ENCODE results near the gene NPPA. TPM values are rescaled to one million over a fixed set of nuclear protein-coding genes. Genes with fewer than 3 reads are reported as not detected.

Gene NPPA
- total RNA-seq, 1 experiment from 2014 or later, result not detected

DNA sequence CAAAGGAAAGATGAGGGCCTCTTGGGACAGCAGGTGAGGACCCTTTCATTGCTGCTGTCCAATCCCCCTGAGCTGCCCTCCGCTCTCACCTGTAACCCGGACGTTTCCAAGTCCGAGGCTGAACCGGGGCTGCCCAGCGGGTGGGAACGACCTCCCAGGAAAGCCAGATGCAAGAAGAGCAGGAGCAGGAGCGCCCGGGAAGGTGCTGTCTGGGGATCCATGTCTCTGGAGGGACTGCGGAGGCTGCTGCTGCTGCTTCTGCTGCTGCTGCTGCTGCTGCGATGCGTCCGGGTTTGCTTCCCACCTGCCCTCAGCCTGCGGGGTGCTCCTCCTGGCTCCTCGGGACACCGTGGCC is 11.0 kb upstream of the NPPA start, which contains the start of gene NPPB:
TSS of gene NPPB (minus strand) at position 333 of the 355 bp plus-strand sequence. CDS start at position 221, 112 bp downstream.
- H3K9me3 ChIP-seq (ENCODE audit: control insufficient read depth in 1 of 2, insufficient read depth in 1 of 2, low read depth in 1 of 2, low read length in 2 of 2), result no peaks in the 10 kb centered on the region
- DNase-seq (ENCODE audit: low read depth, low spot score) (no peak), ATAC-seq (no peak)
- no TSS peak for BruUV-seq (replicated peaks)
- no peak within 1 kb of the TSS for H3K4me2 ChIP-seq (ENCODE audit: low read length)
- H2AFZ ChIP-seq (ENCODE audit: low read depth, low read length, poor library complexity, severe bottlenecking), result no peak within 1 kb of the TSS
- no peaks in the 10 kb centered on the region for H4K20me1 ChIP-seq (ENCODE audit: insufficient read depth)
- H3K27me3 ChIP-seq (ENCODE audit: insufficient read depth, low read length), result peaks cover 56% of the 10 kb centered on the region
- no peaks in the 10 kb centered on the region for H3K36me3 ChIP-seq (ENCODE audit: control insufficient read depth in 1 of 2, insufficient read depth in 2 of 2, low read length in 2 of 2)
- no peak within 1 kb of the TSS for H3K27ac ChIP-seq (ENCODE audit: low read depth, low read length)
- RAD21 ChIA-PET (ENCODE audit: low non-redundant PET in 1 of 2, low total read pairs in 2 of 2, uncharacterized antibody in 2 of 2, unreplicated experiment in 2 of 2), result no interaction called here
- H3K79me2 ChIP-seq (ENCODE audit: insufficient read depth, low read length), result no peaks in the 10 kb centered on the region
- POLR2A ChIA-PET, result no interaction called here
- CTCF ChIA-PET, result no interaction called here
- TF ChIP-seq SRF (IDR thresholded peaks at IDR 0.05; ENCODE audit: low read depth), result no peak
- TF ChIP-seq ZBTB33 (IDR thresholded peaks at IDR 0.05; ENCODE audit: extremely low read depth, insufficient replicate concordance, low read length), result no peak
- TF ChIP-seq ZNF274 (IDR thresholded peaks at IDR 0.05; ENCODE audit: low read depth, low read length), result no peak
- no peak for TF ChIP-seq SP1 (IDR thresholded peaks at IDR 0.05; ENCODE audit: low read depth)
- TF ChIP-seq CBX3 (IDR thresholded peaks at IDR 0.05; ENCODE audit: low read depth), result no peak
- TF ChIP-seq RAD21 (IDR thresholded peaks at IDR 0.05; ENCODE audit: low read depth), result no peak
- TF ChIP-seq FOSL1 (IDR thresholded peaks at IDR 0.05; ENCODE audit: low read depth), result no peak
- no peak for TF ChIP-seq YY1 (IDR thresholded peaks at IDR 0.05; ENCODE audit: extremely low read depth, insufficient replicate concordance, low read depth, low read length)
- no peak for TF ChIP-seq EZH2phosphoT487 (IDR thresholded peaks at IDR 0.05; ENCODE audit: borderline replicate concordance)
- no peak for TF ChIP-seq TCF7L2 (IDR thresholded peaks at IDR 0.05; ENCODE audit: borderline replicate concordance, extremely low read depth, insufficient read depth, insufficient read length)
- TF ChIP-seq ELF1 (IDR thresholded peaks at IDR 0.05; ENCODE audit: borderline replicate concordance, low read depth), result no peak
- TF ChIP-seq SIN3A (IDR thresholded peaks at IDR 0.05; ENCODE audit: low read depth), result no peak
- no peak for TF ChIP-seq CEBPB (IDR thresholded peaks at IDR 0.05; ENCODE audit: low read depth)
- TF ChIP-seq, protein P1, sequence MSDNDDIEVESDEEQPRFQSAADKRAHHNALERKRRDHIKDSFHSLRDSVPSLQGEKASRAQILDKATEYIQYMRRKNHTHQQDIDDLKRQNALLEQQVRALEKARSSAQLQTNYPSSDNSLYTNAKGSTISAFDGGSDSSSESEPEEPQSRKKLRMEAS (IDR thresholded peaks at IDR 0.05), result no peak
- TF ChIP-seq, protein P2, sequence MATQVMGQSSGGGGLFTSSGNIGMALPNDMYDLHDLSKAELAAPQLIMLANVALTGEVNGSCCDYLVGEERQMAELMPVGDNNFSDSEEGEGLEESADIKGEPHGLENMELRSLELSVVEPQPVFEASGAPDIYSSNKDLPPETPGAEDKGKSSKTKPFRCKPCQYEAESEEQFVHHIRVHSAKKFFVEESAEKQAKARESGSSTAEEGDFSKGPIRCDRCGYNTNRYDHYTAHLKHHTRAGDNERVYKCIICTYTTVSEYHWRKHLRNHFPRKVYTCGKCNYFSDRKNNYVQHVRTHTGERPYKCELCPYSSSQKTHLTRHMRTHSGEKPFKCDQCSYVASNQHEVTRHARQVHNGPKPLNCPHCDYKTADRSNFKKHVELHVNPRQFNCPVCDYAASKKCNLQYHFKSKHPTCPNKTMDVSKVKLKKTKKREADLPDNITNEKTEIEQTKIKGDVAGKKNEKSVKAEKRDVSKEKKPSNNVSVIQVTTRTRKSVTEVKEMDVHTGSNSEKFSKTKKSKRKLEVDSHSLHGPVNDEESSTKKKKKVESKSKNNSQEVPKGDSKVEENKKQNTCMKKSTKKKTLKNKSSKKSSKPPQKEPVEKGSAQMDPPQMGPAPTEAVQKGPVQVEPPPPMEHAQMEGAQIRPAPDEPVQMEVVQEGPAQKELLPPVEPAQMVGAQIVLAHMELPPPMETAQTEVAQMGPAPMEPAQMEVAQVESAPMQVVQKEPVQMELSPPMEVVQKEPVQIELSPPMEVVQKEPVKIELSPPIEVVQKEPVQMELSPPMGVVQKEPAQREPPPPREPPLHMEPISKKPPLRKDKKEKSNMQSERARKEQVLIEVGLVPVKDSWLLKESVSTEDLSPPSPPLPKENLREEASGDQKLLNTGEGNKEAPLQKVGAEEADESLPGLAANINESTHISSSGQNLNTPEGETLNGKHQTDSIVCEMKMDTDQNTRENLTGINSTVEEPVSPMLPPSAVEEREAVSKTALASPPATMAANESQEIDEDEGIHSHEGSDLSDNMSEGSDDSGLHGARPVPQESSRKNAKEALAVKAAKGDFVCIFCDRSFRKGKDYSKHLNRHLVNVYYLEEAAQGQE (IDR thresholded peaks at IDR 0.05; ENCODE audit: low read depth), result no peak
- no peak for TF ChIP-seq POLR2AphosphoS5 (IDR thresholded peaks at IDR 0.05; ENCODE audit: low read depth, low read length)
- no peak for TF ChIP-seq EGR1 (IDR thresholded peaks at IDR 0.05; ENCODE audit: low read depth)
- intact Hi-C loops (cut with micrococcal nuclease), result no loop called here
- no peaks in the 10 kb centered on the region for H3K9me2 ChIP-seq (ENCODE audit: insufficient read depth)
- H3K4me1 ChIP-seq (ENCODE audit: control insufficient read depth in 1 of 2, insufficient read depth in 2 of 2, low read length in 2 of 2), result peaks cover 4 to 10% of the 10 kb centered on the region in 2 experiments; a peak in 3 of 4 replicates
- no peak within 1 kb of the TSS for H3K4me3 ChIP-seq (replicated peaks in 1 of 2; ENCODE audit: low read depth in 1 of 2, low read length in 2 of 2)
- H3K9ac ChIP-seq (ENCODE audit: low read length), result no peak within 1 kb of the TSS
